ENCODE measurements around the gene CBLL1.

Gene CBLL1, protein sequence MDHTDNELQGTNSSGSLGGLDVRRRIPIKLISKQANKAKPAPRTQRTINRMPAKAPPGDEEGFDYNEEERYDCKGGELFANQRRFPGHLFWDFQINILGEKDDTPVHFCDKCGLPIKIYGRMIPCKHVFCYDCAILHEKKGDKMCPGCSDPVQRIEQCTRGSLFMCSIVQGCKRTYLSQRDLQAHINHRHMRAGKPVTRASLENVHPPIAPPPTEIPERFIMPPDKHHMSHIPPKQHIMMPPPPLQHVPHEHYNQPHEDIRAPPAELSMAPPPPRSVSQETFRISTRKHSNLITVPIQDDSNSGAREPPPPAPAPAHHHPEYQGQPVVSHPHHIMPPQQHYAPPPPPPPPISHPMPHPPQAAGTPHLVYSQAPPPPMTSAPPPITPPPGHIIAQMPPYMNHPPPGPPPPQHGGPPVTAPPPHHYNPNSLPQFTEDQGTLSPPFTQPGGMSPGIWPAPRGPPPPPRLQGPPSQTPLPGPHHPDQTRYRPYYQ

DNA sequence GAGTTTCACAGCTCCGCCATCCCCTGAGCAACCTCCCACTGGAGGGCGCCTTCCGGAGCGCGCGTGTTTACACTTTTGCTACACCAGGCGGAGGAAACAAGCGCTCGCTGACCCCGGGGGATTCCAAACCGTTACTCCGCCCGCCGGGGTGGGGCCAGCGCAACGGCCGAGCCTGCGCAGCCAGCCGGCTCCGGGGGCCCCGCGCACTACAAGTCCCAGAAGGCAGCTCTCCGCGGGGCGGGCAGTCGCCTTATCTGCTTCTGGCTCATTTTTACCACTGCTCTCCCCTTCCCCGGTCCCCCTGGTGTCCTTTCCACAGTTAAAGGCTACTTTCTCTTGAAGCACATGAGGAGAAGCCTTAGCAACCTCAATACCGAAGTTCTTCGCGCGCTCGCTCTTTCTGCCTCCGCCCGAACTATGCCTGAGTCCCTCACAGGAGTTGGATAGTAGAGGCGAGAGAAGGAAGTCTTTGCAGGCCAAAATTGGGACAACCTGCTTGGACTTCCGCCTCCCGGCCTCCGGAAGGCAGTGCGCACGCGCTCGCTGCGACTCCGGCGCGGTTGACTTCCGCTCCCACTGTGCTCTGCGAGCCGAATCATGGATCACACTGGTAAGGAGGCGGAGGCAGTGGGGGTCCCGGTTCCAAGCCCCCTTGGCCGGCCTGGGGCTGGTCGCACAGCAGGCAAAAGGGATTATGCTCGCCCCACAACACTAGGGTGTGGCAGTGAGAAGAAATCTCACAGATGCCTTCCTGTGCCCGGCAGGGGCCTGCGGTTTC is at the start of gene CBLL1:
CBLL1 (plus strand) TSS at position 576 of the 778 bp plus-strand sequence; CDS start at position 598, 22 bp downstream.
- FAIRE-seq (peak; percentile 92), DNase-seq (ENCODE audit: insufficient read length, low spot score) (peak; percentile 65)

DNA sequence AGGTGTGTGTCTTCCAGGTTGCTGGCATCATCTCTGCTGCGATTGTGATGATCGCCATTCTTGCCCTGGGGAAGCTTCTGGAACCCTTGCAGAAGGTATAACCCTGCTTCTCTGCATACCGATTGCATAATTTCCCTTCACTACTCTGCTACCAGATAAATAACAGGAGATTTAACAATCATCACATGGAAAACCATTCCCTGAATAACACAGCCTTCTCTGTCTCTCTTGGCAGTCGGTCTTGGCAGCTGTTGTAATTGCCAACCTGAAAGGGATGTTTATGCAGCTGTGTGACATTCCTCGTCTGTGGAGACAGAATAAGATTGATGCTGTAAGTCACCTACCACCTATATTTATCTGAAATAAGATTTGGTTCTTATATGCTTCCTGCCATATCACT is 49.6 kb upstream of the CBLL1 start:
- no peak for DNase-seq (ENCODE audit: insufficient read length, low spot score)
- no peak for FAIRE-seq

DNA sequence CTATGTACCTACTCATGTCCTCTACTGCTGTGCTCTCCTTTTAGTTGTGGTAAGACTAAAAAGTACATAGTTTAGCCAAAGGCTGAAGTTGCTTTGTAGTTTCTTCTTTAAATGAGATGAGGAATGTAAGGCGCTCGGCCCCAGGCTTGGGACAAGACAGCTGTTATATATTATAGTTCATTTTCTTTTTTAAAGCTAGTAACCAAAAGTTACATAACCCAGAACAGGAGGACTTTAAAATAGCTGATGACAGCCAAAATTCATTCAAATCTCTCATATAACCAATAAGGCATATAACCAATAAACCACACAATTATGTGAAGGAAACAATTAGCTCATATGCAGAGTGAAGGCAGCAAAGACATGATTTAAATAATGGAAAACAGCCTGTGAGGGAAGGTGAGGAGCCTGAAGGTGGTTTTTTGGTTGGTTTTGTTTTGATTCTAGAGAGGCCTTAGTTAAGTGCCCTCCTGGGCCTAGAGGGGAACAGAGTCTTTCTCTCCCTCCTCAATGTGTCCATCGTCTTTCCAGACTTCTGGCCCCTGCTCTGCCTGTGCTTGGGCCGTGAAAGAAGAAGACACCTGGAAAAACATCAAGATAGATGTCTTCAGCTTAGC is 47.5 kb upstream of the CBLL1 start:
- no peak for DNase-seq (ENCODE audit: insufficient read length, low spot score)
- no peak for FAIRE-seq

DNA sequence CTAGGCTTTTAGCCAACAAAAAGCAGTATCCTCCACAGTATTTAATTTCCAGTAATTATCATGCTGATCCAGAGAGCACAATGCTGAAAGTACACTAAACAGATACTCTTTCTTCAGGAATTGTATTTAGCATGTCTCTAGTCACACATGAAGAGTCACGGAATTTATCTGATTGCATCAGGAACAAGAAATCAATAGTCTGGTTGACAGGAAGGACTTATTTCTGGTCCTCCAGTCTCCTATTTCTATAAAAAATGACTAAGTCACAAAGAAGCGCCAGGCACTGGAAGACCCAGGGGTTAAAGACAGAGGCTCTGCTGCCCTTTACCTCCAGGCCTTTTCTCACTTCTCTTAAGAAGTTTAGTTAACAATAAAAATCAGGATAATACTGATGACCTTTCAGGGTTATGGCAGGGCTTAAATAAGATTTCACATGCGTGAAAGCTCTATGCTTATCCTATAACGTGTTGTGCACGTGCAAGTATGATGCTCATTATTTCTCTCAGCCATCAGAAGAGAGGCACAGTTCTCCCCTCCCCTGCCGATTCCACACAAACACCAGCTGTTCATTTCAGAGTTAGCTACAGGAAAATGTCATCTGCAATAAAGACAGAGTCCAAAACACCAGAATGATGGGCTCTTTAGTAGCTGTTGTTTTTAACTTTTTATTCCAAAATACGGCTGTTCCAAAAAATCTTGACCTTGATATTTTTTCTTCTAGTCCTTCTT is 46.5 kb upstream of the CBLL1 start:
- DNase-seq (ENCODE audit: insufficient read length, low spot score) (no peak), FAIRE-seq (no peak)

DNA sequence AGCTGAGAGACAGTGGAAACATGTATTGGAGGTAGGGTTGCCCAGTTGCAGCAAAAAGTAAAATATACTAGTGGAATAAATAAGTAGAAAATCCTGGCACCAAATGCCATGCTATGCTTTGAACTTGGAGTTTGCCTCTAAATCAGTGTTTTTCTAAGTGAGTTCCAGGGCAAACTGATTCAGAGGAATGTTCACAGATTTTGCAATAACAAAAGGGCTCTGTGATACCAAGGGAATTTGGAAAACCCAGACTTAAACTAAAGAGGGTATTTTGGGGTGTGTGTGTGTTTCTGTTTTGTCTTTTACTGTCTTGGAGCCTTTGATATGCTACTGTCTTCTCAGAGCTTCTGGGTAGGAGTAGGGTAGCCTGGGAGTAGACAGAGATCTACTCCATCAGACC is 43.4 kb upstream of the CBLL1 start:
- FAIRE-seq (no peak), DNase-seq (ENCODE audit: insufficient read length, low spot score) (no peak)

DNA sequence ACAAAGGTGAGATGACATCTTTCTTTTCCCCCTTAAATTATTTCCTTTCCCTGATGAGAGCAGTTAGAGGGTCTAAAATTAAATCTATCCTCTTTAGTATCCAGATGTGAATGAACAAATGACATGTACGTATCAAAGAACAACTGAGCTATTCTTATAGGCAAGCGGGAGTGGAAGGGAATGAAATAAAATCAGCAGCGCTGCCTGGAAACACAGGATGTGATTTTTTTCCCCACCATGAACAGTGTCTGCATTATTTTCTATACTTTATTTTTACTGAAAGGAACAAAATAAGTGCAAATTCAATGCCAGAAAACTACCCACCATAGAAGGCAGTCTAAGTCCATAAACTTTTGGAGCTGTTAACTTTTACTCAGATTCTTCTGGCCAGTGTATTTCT is 42.8 kb upstream of the CBLL1 start:
- DNase-seq (ENCODE audit: insufficient read length, low spot score) (no peak), FAIRE-seq (no peak)

DNA sequence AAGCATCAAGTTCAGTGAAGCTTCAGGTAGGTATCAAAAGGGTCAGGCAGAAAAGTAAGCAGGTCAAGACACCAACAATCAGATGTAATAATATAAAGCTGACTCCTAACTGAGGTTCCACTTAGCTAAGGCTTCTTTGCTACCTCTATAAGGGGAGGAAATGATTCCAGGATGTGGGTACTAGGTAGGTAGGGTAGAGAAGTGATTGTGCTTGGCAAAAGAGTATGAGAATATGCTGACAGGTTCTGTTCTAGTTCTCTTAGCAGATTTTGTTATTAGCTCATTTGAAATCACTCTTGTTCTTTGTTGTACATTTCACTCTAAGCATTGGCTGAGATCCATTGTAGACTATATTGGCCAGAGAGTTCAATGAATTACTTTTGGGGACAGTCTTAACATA is 40.7 kb upstream of the CBLL1 start:
- FAIRE-seq = no peak

DNA sequence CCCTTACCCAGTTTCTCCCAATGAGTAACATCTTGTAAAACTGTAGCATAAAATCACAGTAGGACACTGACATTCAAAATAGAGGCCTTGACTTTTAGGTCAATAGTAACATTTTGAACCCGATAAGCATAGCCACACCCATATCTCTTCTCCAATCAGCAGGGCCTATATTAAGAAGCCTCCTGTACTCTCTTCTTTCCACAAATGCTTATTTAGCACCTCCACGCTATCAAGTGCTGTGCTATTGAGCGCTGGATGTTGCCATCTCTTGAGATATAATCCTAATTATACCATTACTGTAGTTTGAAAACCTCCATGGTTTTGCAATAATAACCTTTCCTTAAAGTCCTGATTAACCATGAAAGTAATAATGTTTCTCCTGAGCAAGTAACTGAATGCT is 40.1 kb upstream of the CBLL1 start:
- FAIRE-seq (no peak), DNase-seq (ENCODE audit: insufficient read length, low spot score) (no peak)

More for the DNA sequence above, 40.7 kb upstream of the CBLL1 start:
- no peak for DNase-seq (ENCODE audit: insufficient read length, low spot score)

DNA sequence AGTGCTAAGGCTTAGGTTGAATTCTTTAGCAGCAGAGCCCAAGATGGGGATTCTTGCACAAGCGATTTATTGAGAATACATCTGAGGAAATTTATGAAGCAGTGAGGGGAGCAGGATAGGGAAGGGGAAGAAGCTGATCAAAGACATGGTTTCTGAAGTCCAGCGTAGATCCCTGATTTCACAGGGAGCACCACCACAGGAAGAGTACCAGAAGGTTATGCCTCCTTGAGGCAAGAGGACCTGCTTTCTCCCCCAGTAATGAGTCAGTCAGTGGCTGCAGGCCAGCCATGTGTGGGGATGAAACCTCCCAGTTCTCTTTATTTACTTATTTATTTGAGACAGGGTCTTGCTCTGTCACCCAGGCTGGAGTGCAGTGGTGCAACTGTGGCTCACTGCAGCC is 35.0 kb upstream of the CBLL1 start:
- no peak for FAIRE-seq
- no peak for DNase-seq (ENCODE audit: insufficient read length, low spot score)

DNA sequence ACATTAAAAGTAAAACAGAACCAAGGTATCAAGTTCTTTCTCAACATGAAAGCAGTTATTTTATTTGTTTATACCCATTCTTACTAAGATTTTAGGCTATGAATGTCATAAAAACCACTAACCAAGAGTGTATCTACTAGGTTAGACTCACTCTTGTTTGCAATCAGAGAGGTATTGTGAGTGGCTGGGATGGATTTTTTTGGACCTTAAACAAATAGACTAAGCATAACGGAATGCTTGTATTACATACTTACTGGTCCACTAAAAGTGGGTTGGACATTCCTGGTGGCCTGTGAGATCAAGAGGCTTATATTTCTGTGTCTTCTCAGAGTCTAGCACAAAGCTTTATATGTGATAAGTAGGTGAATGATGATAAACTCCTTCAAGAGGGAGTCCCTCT is 32.6 kb upstream of the CBLL1 start:
- FAIRE-seq (no peak), DNase-seq (ENCODE audit: insufficient read length, low spot score) (no peak)

DNA sequence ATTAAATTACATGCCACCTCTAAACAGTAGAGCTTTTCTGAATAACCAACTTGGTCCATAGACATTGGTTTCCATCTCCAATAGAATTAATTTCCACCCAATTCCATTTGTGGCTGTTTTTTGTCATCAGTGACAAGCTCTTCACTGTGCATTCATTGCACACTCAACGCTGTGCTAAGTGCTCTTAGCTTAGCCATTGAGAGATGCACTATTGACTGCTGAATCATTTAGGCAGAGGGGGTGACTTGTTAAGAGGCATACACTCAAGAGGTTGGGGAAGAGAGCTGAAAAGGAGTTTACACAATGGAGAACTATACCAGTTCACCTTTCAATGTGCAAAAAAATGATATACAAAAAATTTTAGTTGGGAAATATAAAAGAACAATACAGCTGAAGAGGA is 31.9 kb upstream of the CBLL1 start:
- FAIRE-seq (no peak), DNase-seq (ENCODE audit: insufficient read length, low spot score) (no peak)

DNA sequence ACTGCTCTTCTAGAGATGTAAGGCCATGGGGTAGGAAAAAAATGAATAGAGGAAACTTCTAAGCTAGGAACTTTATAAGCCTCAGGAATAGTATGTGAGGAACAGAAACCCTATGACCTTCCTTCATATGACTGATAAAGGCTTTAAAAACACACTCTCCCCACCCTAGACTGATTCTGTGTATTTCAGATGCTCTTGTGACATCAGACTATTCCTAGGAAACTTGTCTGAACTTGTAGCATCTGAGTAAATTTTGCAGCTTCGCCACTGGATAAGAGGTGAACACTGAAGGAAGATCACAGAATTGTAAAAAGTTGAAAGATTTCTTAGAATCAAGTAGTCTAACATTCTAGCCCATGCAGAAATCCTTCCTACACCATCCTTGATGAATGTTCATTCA is 31.0 kb upstream of the CBLL1 start:
- FAIRE-seq (no peak), DNase-seq (ENCODE audit: insufficient read length, low spot score) (no peak)

DNA sequence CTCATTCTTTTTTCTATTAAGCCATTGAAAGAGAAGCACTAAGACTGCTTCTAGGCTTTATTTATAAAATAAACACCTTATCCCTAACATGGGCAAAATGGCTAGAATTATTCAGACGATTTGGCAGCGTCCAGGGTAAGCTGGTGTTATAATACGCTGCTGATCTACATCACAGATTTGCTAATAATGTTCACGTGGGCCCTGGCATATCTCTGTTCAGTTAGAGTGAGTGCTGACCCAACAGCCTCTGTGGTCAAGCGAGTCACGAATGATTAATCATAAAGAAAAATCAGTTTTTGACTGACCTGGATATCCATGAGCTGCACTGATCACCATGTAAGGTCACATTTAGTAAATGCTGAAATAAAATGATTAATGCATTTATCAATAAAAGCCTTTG is 28.4 kb upstream of the CBLL1 start:
- no peak for FAIRE-seq
- no peak for DNase-seq (ENCODE audit: insufficient read length, low spot score)

DNA sequence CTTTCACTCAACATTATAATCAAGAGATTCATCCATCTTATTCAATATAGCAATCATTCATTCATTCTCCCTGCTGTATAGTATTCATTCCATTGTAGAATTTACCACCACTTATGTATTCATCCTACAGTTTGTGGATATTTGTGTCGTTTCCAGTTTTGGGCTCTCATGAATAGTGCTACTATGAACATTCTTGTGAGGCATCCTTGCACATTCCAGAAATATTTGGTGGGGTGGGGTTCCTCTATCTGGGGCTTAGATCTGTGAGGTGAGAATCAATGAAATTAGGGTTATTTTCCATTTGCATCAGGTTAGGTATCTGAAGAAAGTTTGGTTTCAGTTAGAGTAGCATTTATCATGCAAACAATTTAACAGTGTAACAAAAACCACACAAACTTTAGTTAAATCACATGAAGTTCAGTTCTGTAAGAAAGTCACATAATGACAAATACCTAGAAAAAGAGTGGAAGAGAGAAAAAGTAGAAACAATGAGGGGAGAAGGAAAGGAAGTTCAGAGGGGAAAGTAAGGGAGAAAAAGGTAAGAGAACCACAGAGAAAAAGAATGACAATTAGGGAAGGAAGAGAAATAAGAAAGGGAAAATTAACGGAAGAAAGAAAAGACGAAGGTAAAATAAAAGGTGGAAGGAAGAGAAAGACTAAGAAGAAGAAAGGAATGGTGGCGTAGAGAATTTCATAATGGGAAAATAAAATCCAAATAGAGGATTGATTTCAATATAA is 25.3 kb upstream of the CBLL1 start:
- DNase-seq (ENCODE audit: insufficient read length, low spot score) (no peak), FAIRE-seq (no peak)

DNA sequence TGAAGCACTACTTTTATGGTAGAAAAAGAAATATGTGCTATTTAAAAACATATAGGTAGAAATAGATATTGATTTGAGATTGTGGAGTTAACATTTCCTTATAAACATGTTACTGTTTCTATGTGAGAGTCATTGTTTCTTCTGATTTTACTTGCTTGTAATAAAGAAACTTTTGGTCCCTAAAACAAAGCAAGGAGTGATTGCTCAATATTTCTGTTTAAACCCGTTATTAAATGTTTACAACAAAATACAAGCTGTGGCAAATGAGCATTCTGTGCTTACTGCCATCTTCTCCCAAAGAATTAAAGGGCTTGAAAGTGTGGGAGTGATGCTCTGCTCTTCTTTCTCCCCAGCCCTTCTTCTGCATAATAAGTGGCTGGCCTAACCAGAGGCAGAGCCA is 22.7 kb upstream of the CBLL1 start:
- FAIRE-seq (no peak), DNase-seq (ENCODE audit: insufficient read length, low spot score) (no peak)

DNA sequence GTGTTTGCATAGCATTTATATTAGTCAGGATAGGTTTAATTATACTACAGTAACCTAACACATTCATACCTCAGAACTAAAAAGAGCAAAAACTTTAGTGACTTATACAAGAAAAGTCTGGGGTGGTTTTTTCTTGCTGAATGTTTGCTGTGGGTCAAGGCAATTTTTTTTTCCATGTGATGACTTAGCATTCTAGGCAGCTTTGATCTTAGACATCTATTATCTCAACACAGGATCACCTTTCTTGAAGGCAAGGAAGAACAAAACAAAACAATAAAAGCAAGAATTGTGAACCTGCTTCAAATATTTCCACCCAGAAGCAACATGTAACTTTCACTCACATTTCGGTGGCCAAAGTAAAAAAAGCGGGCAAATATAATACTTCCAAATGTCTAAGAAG is 20.7 kb upstream of the CBLL1 start:
- FAIRE-seq = no peak
- no peak for DNase-seq (ENCODE audit: insufficient read length, low spot score)

DNA sequence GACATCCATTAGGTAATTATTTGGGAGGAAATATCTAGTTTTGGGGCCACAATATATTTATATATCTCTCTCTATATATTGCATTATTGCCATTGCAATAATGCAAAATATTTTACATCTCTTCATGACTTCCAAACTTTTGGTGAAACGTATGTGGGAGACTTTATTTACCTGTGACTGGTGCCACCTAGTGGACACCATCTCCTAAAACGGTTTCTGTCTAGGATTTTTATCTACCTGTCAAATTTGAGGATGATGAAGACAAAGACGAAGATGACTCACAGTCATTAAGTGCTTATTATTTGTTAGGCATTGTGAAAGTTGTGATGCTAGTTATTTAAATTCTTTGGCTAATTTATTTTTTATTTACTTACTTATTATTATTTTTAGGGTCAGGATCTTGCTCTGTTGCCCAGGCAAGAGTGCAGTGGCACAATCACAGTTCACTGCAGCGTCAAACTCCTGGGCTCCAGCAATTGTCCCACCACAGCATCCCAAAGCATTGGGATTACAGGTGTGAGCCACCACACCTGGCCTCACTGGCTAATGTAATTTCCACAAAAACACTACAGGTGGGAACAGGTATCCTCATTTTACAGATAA is 18.7 kb upstream of the CBLL1 start:
- FAIRE-seq (peak; percentile 42), DNase-seq (ENCODE audit: insufficient read length, low spot score) (peak; percentile 50)

DNA sequence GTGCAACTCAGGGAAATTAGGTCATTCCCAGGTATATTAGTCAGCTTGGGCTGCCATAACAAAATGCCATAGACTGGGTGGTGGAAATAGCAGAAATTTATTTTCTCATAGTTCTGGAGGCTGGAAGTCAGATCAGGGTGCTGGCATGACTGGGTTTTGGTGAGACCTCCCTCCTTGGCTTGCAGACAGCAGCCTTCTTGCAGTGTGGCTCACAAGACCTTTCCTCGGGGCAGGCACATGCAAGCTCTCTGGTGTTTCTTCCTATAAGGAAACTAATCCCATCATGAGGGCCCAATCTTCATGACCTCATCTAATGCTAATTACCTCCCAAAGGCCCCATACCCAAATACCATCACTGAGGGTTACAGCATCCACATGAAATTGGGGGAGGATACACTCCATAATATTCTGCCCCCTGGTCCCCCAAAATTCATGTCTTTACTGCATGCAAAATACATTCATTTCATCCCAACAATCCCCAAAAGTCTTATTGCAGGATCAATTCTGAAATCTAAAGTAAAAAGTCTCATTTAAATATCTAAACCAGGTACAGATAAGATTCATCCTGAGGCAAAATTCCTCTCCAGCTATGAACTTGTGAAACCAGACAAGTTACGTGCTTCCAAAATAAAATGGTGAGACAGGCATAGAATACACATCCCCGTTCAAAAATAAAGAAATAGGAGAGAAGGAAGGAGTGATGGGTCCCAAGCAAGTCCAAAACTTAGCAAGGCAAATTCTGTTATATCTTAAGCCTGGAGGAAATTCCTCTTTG is 17.4 kb upstream of the CBLL1 start:
- no peak for FAIRE-seq

DNA sequence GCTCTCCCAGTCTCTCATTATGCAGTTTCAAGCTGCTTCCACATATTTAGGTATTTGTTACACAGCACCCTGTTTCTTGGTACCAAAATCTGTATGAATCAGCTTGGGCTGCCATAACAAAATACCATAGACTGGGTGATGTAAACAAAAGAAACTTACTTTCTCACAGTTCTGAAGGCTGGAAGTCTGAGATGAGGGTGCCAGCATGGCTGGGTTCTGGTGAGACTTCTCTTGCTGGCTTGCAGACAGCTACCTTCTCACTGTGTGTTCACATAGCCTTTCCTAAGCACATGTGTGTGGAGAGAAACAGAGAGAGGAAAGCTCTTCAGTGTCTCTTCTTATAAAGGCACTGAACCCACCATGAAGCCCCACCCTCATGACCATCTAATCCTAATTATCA is 15.7 kb upstream of the CBLL1 start:
- no peak for FAIRE-seq
- no peak for DNase-seq (ENCODE audit: insufficient read length, low spot score)

More for the DNA sequence above, 17.4 kb upstream of the CBLL1 start:
- no peak for DNase-seq (ENCODE audit: insufficient read length, low spot score)

All from GM19239 (cell line).